H9 (cell line): ENCODE data around the gene TMBIM1. TPM values are rescaled to one million over a fixed set of nuclear protein-coding genes. Genes with fewer than 3 reads are reported as not detected.
"Not testable (repeated sequence)": the region's sequence is repeated elsewhere in the genome, so short reads cannot be mapped to it uniquely, and the experiment has no call there.

Experiments
- DNase-seq: peaks from one replicate; pipeline ENCODE4 v3.0.0-alpha.2; 2017
- H2AFZ ChIP-seq: one replicate; pipeline ENCODE4 v1.6.1; 2013; ENCODE audit warnings: mild to moderate bottlenecking, low read length, control low read depth, moderate library complexity
- H2AK5ac ChIP-seq: 2 replicates; pipeline ENCODE4 v1.6.1; 2013; ENCODE audit warnings: low read length, control low read depth, mixed read lengths; ENCODE audit not compliant: insufficient read length
- H2BK120ac ChIP-seq: one replicate; pipeline ENCODE4 v1.6.1; 2013; ENCODE audit warnings: low read depth, mild to moderate bottlenecking, low read length, control low read depth, inconsistent platforms; ENCODE audit not compliant: poor library complexity, severe bottlenecking
- H2BK12ac ChIP-seq: 2 replicates; pipeline ENCODE4 v1.6.1; 2013; ENCODE audit warnings: low read length, control low read depth, mixed read lengths, low read depth; ENCODE audit not compliant: insufficient read length
- H2BK15ac ChIP-seq: 2 replicates; pipeline ENCODE4 v1.6.1; 2013; ENCODE audit warnings: low read depth, low read length, control low read depth
- H2BK20ac ChIP-seq: one replicate; pipeline ENCODE4 v1.6.1; 2013; ENCODE audit warnings: low read depth, mild to moderate bottlenecking, low read length, control low read depth, inconsistent platforms; ENCODE audit not compliant: poor library complexity, severe bottlenecking
- H2BK5ac ChIP-seq: 2 replicates; pipeline ENCODE4 v1.6.1; 2013; ENCODE audit warnings: low read length, control low read depth, mixed read lengths; ENCODE audit not compliant: insufficient read length
- H3K14ac ChIP-seq: 2 replicates; pipeline ENCODE4 v1.6.1; 2013; ENCODE audit warnings: low read length, control low read depth; ENCODE audit not compliant: insufficient read depth
- H3K18ac ChIP-seq: 2 replicates; pipeline ENCODE4 v1.6.1; 2013; ENCODE audit warnings: low read depth, mild to moderate bottlenecking, mixed read lengths, low read length, control low read depth; ENCODE audit not compliant: insufficient read length
- H3K23ac ChIP-seq: 2 replicates; pipeline ENCODE4 v1.6.1; 2013; ENCODE audit warnings: low read length, control low read depth, mixed read lengths, low read depth; ENCODE audit not compliant: insufficient read length
- H3K23me2 ChIP-seq: 2 replicates; pipeline ENCODE4 v1.6.1; 2013; ENCODE audit warnings: low read depth, mild to moderate bottlenecking, mixed read lengths, low read length, control low read depth; ENCODE audit not compliant: insufficient read length, poor library complexity, severe bottlenecking
- H3K27ac ChIP-seq: 2 replicates; pipeline ENCODE4 v1.5.1; 2013; ENCODE audit warnings: low read length, control low read depth, mixed read lengths, low read depth; ENCODE audit not compliant: insufficient read length
- H3K27me3 ChIP-seq: 2 replicates; pipeline ENCODE4 v1.6.1; 2013; ENCODE audit warnings: low read length, control low read depth, inconsistent platforms; ENCODE audit not compliant: insufficient read depth
- H3K4ac ChIP-seq: 2 replicates; pipeline ENCODE4 v1.6.1; 2013; ENCODE audit warnings: low read depth, mild to moderate bottlenecking, control low read depth, inconsistent platforms, low read length, moderate library complexity
- H3K4me1 ChIP-seq: 2 replicates; pipeline ENCODE4 v1.6.1; 2013; ENCODE audit warnings: low read length, control low read depth, inconsistent platforms; ENCODE audit not compliant: insufficient read depth
- H3K4me2 ChIP-seq: 2 replicates; pipeline ENCODE4 v1.6.1; 2013; ENCODE audit warnings: low read length, control low read depth, mixed read lengths; ENCODE audit not compliant: insufficient read length, insufficient read depth
- H3K56ac ChIP-seq: 2 replicates; pipeline ENCODE4 v1.6.1; 2013; ENCODE audit warnings: low read depth, mild to moderate bottlenecking, mixed read lengths, low read length, control low read depth; ENCODE audit not compliant: insufficient read length
- H3K79me1 ChIP-seq: 2 replicates; pipeline ENCODE4 v1.6.1; 2013; ENCODE audit warnings: low read depth, mild to moderate bottlenecking, moderate library complexity, low read length, control low read depth, inconsistent platforms; ENCODE audit not compliant: insufficient read depth, poor library complexity, severe bottlenecking
- H3K79me2 ChIP-seq: 2 replicates; pipeline ENCODE4 v1.6.1; 2013; ENCODE audit warnings: low read length, control low read depth, inconsistent platforms; ENCODE audit not compliant: insufficient read depth
- H3K9ac ChIP-seq: 2 replicates; pipeline ENCODE4 v1.6.1; 2013; ENCODE audit warnings: low read length, control low read depth, mixed read lengths; ENCODE audit not compliant: insufficient read length; ENCODE audit errors: extremely low read depth
- H3K9me3 ChIP-seq: one replicate; pipeline ENCODE4 v1.6.1; 2013; ENCODE audit warnings: low read depth, low read length, inconsistent platforms; ENCODE audit not compliant: control insufficient read depth
- H3T11ph ChIP-seq: one replicate; pipeline ENCODE4 v1.6.1; 2013; ENCODE audit warnings: mild to moderate bottlenecking, low read length, control low read depth, inconsistent platforms
- H4K20me1 ChIP-seq: one replicate; pipeline ENCODE4 v1.6.1; 2013; ENCODE audit not compliant: control insufficient read depth, insufficient read length, insufficient read depth
- H4K5ac ChIP-seq: 2 replicates; pipeline ENCODE4 v1.6.1; 2013; ENCODE audit warnings: low read depth, mild to moderate bottlenecking, mixed read lengths, low read length, control low read depth; ENCODE audit not compliant: insufficient read length
- H4K8ac ChIP-seq: replicated peaks from 2 replicates; pipeline ENCODE4 v1.6.1; 2013; ENCODE audit warnings: low read length, control low read depth, mixed read lengths, low read depth; ENCODE audit not compliant: insufficient read length
- H4K91ac ChIP-seq: 2 replicates; pipeline ENCODE4 v1.6.1; 2013; ENCODE audit warnings: low read depth, mild to moderate bottlenecking, moderate library complexity, mixed read lengths, low read length, control low read depth; ENCODE audit not compliant: insufficient read length
- H3K27ac Mint-ChIP-seq, 3 experiments: 2 replicates in 2 of 3; 3 replicates in 1 of 3; pipeline ENCODE4 v1.8.0; 2020 to 2021; ENCODE audit warnings: mixed read lengths in 3 of 3, mild to moderate bottlenecking in 1 of 3, moderate library complexity in 1 of 3
- H3K27me3 Mint-ChIP-seq: 2 replicates; pipeline ENCODE4 v1.8.0; 2021; ENCODE audit warnings: low read depth, mild to moderate bottlenecking, moderate library complexity, mixed read lengths
- H3K36me3 Mint-ChIP-seq, 3 experiments: 2 replicates in 2 of 3; 3 replicates in 1 of 3; pipeline ENCODE4 v1.8.0; 2020 to 2021; ENCODE audit warnings: low read depth in 3 of 3, mixed read lengths in 3 of 3; ENCODE audit not compliant: insufficient read depth in 1 of 3
- H3K4me1 Mint-ChIP-seq, 2 experiments: 2 replicates each; pipeline ENCODE4 v1.8.0; 2020; ENCODE audit warnings: mixed read lengths in 2 of 2
- H3K4me3 Mint-ChIP-seq, 2 experiments: 2 replicates in 1 of 2; 3 replicates in 1 of 2; pipeline ENCODE4 v1.8.0; 2020 to 2021; ENCODE audit warnings: mild to moderate bottlenecking in 2 of 2, mixed read lengths in 2 of 2, moderate library complexity in 1 of 2
- H3K9me3 Mint-ChIP-seq, 2 experiments: 2 replicates in 1 of 2; 3 replicates in 1 of 2; pipeline ENCODE4 v1.8.0; 2020; ENCODE audit warnings: mild to moderate bottlenecking in 2 of 2, mixed read lengths in 2 of 2, moderate library complexity in 1 of 2
- CTCF ChIP-seq: fragments of 200-600 bp; sonication (generic); conservative IDR thresholded peaks from 3 replicates; pipeline ENCODE4 v1.8.0; 2021; ENCODE audit warnings: antibody characterized with exemption, mild to moderate bottlenecking
- WGBS: extraction: QIAGEN DNeasy Blood & Tissue Kit; methylation state at CpG from one replicate; pipeline ENCODE4 v1.1.7; 2013; ENCODE audit warnings: missing lambda C conversion rate, low lambda C conversion rate, mixed read lengths; ENCODE audit not compliant: insufficient read length; ENCODE audit errors: extremely low coverage; 5-methylcytosine and 5-hydroxymethylcytosine counted together
- total RNA-seq: library from RNA; stranded (reverse); gene quantifications from 2 replicates; pipeline ENCODE4 v1.2.1, GENCODE V29; 2021

TMBIM1 gene
- total RNA-seq, 1 experiment from 2014 or later, result 17.4 TPM

DNA sequence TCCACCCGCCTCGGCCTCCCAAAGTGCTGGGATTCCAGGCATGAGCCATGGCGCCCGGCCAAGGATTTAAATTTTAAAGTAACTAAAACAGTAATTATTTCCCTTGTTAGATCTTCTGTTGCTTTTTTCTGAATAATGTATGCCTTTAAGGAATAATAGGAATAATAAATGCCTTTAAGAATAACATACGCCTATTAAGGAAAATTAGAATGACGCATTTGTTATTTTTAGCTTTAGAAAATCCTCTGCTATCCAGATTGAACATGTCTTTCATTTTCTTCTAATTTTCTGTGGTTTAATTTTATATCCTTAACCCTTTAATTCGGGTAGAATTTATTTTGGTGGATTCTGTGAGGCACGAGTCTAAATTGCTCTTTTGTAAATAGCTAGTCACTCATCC lies 23.1 kb upstream of the TMBIM1 start:
- no peak overlapping the region for H3K14ac ChIP-seq
- Mint-ChIP-seq H3K4me1 (peaks cover 5 to 14% of the 10 kb centered on the region in 2 experiments), H3K27ac (no peak overlapping the region), H3K36me3 (no peaks in the 10 kb centered on the region), H3K27me3 (no peaks in the 10 kb centered on the region; the same call in 1 of the 2 replicates), H3K4me3 (no peak overlapping the region), H3K9me3 (no peaks in the 10 kb centered on the region)
- H2BK120ac ChIP-seq, result no peak overlapping the region
- H3K4ac ChIP-seq, result no peak overlapping the region
- no peak overlapping the region for H3K23ac ChIP-seq
- no peak overlapping the region for H4K5ac ChIP-seq
- H2BK12ac ChIP-seq, result no peak overlapping the region
- no peak overlapping the region for H3K18ac ChIP-seq
- H3K27ac ChIP-seq, result no peak overlapping the region
- WGBS, result no CpG with 5 or more reads among the region's 8 CpGs
- no peak overlapping the region for H4K91ac ChIP-seq
- no peak overlapping the region for H3K4me2 ChIP-seq
- H3K56ac ChIP-seq, result no peak overlapping the region
- no peak overlapping the region for H3T11ph ChIP-seq
- no peaks in the 10 kb centered on the region for H4K20me1 ChIP-seq
- H2BK5ac ChIP-seq, result no peak overlapping the region
- no peak overlapping the region for H2AK5ac ChIP-seq
- no peaks in the 10 kb centered on the region for H3K23me2 ChIP-seq
- no peaks in the 10 kb centered on the region for H3K4me1 ChIP-seq
- no peaks in the 10 kb centered on the region for H3K79me2 ChIP-seq
- no peak overlapping the region for H2AFZ ChIP-seq
- no peaks in the 10 kb centered on the region for H3K27me3 ChIP-seq
- no peaks in the 10 kb centered on the region for H3K79me1 ChIP-seq
- no peak for TF ChIP-seq CTCF
- no peak overlapping the region for H2BK15ac ChIP-seq
- no peak overlapping the region for H2BK20ac ChIP-seq
- no peak for DNase-seq
- no peak overlapping the region for H4K8ac ChIP-seq
- no peak overlapping the region for H3K9ac ChIP-seq
- H3K9me3 ChIP-seq, result no peaks in the 10 kb centered on the region

- H3K27me3 ChIP-seq, result not testable (repeated sequence)
- WGBS, result no CpG with 5 or more reads among the region's 4 CpGs
These were observed 22.5 kb upstream of the TMBIM1 start for GRCh38 chr2:218314764-218315163.

More at GRCh38 chr2:218314764-218315163, 22.5 kb upstream of the TMBIM1 start:
- H3K9me3 ChIP-seq, H2AFZ ChIP-seq, H3K27ac Mint-ChIP-seq, H2BK5ac ChIP-seq, H3K9me3 Mint-ChIP-seq, H3K9ac ChIP-seq, H3K18ac ChIP-seq, DNase-seq, H3K4me2 ChIP-seq, H3T11ph ChIP-seq, H2BK20ac ChIP-seq, H3K56ac ChIP-seq, H2BK15ac ChIP-seq, H3K79me1 ChIP-seq, H3K79me2 ChIP-seq, H3K4ac ChIP-seq, H4K5ac ChIP-seq, H2AK5ac ChIP-seq, H2BK120ac ChIP-seq, H3K36me3 Mint-ChIP-seq, H3K4me1 ChIP-seq, H4K20me1 ChIP-seq, H3K27ac ChIP-seq, H3K23ac ChIP-seq, H2BK12ac ChIP-seq, H4K8ac ChIP-seq, H3K4me3 Mint-ChIP-seq, H3K27me3 Mint-ChIP-seq, H3K23me2 ChIP-seq, H3K14ac ChIP-seq, H4K91ac ChIP-seq: not testable (repeated sequence)
- peaks cover 5 to 14% of the 10 kb centered on the region in 2 experiments for H3K4me1 Mint-ChIP-seq
